HG03135 (cell line): ENCODE measurements around the gene CPNE2.

ENCODE experiments used
- ATAC-seq: cut with Tn5 transposase; IDR thresholded peaks from one replicate; pipeline ENCODE4 v1.9.1; 2021; ENCODE audit warnings: mild to moderate bottlenecking, moderate library complexity; ENCODE audit not compliant: unreplicated experiment

Gene CPNE2

GRCh38 chr16:57143149-57143921, 51.0 kb downstream of the CPNE2 start:
- ATAC-seq: no peak

GRCh38 chr16:57144027-57144426, 51.6 kb downstream of the CPNE2 start:
- ATAC-seq: no peak

GRCh38 chr16:57145046-57146021, 53.0 kb downstream of the CPNE2 start:
- no peak for ATAC-seq

- no peak for ATAC-seq
Measured at GRCh38 chr16:57146040-57146647, 53.8 kb downstream of the CPNE2 start.

GRCh38 chr16:57146735-57147134, 54.4 kb downstream of the CPNE2 start:
- no peak for ATAC-seq

- ATAC-seq: no peak
Measured at GRCh38 chr16:57147381-57148221, 55.2 kb downstream of the CPNE2 start.

GRCh38 chr16:57148481-57148880, 56.1 kb downstream of the CPNE2 start:
- no peak for ATAC-seq

- no peak for ATAC-seq
Measured at GRCh38 chr16:57149391-57149790, 57.0 kb downstream of the CPNE2 start.

- ATAC-seq: no peak
Measured at GRCh38 chr16:57150682-57151330, 58.4 kb downstream of the CPNE2 start.

GRCh38 chr16:57151369-57151768, 59.0 kb downstream of the CPNE2 start:
- ATAC-seq: no peak

- ATAC-seq: no peak
Measured at GRCh38 chr16:57152096-57153093, 60.0 kb downstream of the CPNE2 start.

- ATAC-seq: no peak
Measured at GRCh38 chr16:57153841-57154240, 61.5 kb downstream of the CPNE2 start.

GRCh38 chr16:57155702-57156350, 63.4 kb downstream of the CPNE2 start:
- ATAC-seq: no peak

GRCh38 chr16:57156351-57156703, 63.9 kb downstream of the CPNE2 start:
- no peak for ATAC-seq

GRCh38 chr16:57157533-57157932, 65.2 kb downstream of the CPNE2 start:
- ATAC-seq: no peak

- ATAC-seq: no peak
Measured at GRCh38 chr16:57159447-57159846, 67.1 kb downstream of the CPNE2 start.

GRCh38 chr16:57163842-57164241, 71.5 kb downstream of the CPNE2 start:
- no peak for ATAC-seq

- ATAC-seq: no peak
Measured at GRCh38 chr16:57165483-57165882, 73.1 kb downstream of the CPNE2 start.
